HL-60/S4 treated with phorbol 12-myristate 13-acetate at 8.2 ng/mL for 4 days and 3 days (cell line): Measurements from ENCODE around the gene FGF14.
"Not testable (repeated sequence)": the region's sequence is repeated elsewhere in the genome, so short reads cannot be mapped to it uniquely, and the experiment has no call there.

Source experiments
- in situ Hi-C: fragments of 300-500 bp; cut with MboI; formaldehyde crosslinking; loops from 2 replicates; pipeline ENCODE4 v1.15.0; 2022; ENCODE audit warnings: low sequenced_read_pairs

The FGF14 gene

DNA sequence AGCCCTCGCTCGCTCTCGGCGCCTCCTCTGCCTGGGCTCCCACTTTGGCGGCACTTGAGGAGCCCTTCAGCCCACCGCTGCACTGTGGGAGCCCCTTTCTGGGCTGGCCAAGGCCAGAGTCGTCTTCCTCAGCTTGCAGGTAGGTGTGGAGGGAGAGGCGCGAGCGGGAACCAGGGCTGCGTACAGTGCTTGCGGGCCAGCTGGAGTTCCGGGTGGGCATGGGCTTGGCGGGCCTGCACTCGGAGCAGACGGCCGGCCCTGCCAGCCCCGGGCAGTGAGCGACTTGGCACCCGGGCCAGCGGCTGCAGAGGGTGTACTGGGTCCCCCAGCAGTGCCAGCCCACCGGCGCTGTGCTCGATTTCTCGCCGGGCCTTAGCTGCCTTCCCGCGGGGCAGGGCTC, 333.5 kb downstream of the FGF14 start:
- in situ Hi-C loops: not testable (repeated sequence)

DNA sequence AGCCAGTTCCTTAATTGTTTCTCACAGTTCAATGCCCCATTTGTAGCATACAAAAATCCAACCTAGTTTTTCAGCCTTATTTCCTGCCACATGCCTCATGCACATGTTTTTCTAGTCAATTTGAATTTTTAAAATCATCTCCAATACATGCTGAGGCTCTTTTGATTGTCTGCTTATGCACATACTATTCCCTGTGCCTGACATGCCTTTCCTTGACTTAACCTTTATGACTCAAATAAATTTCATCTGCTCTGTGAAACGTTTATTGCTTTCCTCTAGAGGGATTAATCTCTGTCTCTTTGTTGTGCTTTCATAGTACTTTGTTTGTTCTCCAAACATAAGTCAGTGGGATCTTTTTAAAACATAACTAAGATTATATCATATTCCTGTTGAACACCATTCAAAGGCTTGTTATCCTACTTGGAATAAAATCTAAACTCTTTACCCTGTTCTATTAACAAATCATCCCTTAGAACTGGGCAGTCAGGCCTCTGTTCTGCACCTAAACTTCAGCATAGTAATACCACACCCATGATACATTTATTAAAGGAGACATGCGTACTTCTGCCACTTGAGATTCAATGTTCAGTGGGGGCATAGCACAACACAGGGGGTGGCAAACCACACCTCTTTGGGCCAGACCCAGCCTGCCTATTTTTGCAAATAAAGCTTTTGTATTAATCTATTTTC, 346.6 kb downstream of the FGF14 start:
- in situ Hi-C loops: no loop called here

DNA sequence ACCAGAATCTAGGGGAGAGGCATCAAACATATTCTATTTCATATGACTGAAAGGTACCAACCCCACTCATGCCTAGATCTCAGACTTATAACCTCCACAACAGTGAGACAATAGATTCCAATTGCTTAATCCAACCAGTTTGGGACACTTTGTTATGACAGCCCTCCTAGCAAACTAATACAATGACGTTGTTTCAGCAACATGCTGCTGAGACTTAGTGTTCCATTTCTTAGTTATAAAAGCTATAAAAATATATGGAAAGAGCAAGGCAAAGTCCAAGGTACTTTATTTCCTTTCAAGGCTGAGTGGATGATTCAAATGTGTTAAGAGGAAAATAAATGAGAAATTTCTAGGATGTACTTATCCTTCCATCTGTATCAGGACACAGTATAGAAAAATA, 352.0 kb downstream of the FGF14 start:
- in situ Hi-C loops: no loop called here

DNA sequence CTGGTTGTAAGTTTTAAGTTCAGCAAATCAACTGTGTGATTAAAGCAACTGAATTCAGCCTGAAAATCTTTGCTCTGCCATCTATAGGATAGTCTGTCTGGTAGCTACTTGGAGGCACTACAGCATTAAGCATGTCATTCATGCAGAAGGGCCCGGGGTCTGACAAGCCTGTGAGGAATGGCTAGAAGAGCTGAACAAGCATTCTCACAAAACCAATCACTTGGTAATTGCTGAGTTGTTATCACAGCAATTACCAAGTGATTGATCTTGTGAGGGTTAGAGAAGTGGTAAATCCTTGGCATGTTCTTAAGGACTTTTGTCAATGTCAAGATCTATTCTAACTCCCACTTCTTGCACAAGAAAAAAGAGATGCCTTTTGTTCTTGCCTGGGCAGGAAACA, 356.1 kb downstream of the FGF14 start:
- in situ Hi-C loops: no loop called here

DNA sequence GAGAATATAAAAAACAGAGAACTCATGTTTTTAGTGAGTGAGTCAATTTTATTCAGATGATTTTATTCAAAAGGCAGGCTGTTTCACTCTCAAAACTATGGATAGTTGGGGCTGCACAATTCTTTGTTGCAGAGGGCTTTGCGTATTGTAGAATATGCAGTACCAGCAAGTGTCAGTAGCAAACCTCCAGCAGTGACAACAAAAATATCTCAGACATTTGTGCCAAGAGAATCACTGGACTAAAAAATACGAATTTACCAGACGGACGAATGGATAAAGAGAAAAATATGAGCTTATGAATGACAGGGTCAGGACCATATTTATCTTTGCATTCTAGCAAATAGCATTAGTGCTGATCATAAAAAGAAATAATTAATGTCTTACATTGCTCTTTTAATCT, 359.1 kb downstream of the FGF14 start:
- in situ Hi-C loops: no loop called here

DNA sequence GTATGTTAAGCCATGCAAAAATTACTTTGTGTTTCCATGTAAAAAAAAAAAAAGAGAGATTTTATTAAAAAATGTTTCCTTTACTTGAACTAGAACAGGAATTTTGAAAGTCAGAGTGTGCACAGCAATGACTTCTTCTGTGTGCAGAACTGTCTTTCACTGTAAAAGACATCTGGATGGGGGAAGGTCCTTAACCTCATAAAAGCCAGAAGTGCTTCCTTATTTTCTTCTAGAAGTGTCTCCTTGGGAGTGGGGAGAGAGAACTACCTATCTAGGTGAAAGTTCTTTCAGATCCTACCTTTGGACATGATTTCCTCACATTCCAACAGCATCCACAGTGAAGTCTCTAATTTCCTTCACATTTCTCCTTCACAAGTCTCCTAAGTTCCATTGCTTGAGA, 360.3 kb downstream of the FGF14 start:
- in situ Hi-C loops: no loop called here

DNA sequence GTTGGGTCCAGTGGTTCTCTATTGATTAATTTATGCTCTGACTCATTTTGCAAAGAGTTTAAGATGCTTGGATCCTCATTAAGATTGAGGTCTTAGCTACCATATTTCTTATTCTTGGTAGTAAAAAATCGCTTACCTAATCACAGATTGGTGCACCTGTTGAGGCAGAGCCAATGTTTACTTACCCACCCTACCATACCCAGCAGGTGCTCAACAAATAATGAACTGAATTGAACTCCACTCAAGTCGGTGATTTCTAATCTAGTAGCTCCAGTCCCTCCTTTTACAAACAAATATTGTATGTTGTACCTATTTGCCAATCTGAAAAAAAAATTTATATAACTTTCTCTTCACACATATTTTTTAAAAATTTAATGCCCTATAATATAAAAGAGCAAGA, 361.0 kb downstream of the FGF14 start:
- in situ Hi-C loops: no loop called here

DNA sequence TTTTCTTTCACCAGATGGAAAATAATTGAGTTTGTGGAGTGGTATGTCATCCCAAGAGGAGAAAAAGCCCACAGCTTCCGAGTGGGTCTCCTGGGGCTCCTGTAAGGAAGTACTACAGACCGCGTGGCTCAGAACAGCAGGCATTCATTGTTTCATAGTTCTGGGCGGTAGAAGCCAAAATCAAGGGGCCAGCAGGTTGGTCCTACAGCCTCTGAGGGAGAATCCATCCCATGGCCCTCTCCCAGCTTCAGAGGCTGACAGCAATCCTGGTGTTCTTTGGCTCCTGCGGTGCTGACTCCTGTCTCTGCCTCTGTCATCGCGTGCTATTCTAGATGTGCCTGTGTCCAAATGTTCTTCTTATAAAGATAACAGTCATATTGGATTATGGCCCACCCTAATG, 362.6 kb downstream of the FGF14 start:
- in situ Hi-C loops: no loop called here

DNA sequence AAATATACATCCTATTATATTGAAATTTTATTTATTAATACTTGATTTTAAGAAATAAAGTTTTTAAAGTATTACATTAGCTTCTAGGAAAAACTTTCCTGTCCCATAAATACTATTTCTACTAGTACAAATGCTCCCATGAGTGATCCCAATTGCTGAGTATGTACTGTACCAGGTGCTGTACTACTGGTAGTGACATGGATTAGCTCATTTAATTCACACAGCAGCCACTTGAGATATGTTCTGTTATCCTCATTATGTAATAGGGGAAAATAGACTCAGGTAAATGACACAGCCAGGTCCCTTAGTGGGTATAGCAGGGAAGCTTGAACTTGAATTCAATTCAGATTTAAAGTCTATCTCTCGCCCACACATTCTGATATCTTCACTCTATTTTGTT, 363.1 kb downstream of the FGF14 start:
- in situ Hi-C loops: no loop called here

DNA sequence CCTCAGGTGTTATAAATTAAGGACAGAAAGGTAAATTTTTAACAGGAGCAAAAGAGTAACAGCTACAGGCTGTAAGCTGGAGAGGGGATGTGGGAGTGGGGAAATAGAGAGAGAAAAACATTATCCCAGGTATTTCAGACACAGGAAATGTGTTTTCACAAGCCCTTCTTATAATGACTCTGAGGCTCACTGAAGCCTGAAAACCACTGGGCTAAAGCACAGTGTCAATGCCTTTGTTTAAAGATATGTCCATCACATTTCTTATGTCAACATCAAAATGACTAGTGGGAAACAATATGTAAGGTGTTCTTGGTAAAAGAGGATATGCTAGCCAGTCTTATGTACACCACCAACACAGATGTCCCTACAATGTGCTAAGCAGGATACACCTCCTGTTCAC, 365.9 kb downstream of the FGF14 start:
- in situ Hi-C loops: no loop called here

DNA sequence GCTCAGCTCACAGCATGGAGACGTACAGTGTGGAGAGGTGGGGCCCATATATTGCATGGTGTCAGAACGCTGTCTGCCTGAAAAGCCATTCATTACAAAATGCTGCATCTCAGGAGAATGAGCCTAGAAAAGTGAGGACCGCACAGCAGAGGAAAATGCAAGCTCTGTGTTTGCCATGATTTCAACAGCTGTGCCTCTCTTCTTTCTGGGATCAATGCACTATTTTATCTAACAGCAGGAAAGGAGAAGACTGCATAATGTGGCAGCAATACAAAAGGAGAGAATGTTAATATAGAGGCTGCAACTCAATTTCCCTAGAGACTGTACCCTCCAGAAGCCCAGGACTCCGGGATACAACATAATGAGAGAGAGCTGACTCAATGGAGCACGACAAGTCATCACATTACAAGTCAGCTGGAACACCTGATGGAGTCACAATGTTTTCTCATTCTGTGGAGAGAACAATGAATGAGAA, 368.0 kb downstream of the FGF14 start:
- in situ Hi-C loops: no loop called here

DNA sequence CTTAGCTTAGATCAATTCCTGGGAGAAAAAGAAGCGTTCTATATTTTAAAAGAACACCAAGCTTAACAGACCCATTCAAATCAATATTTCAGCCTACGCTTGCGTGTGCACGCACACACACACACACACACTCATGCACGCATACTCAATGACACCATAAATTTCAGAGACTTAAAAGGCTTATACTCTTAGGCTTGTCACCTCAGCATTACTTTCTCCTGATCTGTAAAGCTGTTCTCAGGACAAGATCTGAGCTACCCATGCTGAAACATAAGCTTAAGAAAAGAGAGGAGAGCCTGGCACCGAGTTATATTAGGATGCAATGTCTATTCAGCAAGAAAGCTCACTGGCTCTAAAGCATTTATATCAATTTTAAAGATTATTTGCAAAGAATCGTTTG, 368.5 kb downstream of the FGF14 start:
- in situ Hi-C loops: no loop called here

DNA sequence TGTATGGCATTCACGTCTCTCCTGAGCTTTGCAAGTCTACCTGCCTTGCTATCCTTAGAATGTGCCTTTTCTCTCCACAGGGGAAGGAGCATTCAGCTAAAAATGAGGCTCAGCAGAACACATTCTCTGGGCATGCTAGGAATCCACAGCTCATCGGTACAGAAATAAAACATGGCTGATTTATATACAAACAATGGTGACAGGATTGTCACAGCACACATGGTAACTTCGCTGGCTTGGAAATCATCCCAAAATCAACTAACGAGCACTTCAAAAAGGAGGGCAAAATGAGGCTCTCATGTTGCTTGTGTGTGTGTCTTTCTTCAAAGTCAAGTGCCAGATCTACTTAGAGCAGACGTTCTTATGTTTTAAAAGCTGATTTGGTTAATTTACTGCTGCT, 373.0 kb downstream of the FGF14 start:
- in situ Hi-C loops: no loop called here

DNA sequence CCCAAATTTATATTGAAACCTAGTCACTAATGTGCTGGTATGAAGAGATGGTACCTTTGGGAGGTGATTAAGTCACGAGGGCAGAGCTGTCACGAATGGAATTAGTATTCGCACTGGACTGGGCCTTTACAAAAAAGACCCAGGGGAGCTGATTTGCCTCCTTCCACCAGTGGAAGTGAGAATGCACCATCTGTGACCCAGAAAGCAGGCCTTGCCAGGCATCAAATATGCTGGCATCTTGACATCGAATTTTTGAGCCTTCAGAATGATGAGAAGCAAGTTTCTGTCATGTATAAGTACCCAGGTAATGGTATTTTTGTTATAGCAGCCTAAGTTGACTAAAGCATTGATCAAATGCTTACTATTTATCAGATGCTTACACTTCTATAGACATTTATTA, 373.6 kb downstream of the FGF14 start:
- in situ Hi-C loops: no loop called here

DNA sequence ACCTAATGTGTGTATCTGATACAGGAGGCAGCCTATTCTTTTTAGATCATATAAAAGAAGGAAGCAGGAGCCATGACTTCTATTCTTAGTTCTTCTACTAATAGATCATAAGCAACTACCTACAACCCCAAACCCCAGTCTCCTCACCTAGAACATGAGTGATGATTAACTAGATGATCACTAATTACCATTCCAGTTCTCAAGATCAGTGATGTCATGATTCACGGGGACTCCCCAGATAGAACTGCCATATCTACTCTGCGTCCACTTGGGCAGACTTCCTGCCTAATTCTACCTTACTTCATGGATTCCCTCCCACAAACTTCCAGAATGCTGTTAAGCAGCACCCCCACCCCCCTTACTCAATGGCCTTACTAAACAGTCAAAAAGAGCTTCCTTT, 380.1 kb downstream of the FGF14 start:
- in situ Hi-C loops: no loop called here

DNA sequence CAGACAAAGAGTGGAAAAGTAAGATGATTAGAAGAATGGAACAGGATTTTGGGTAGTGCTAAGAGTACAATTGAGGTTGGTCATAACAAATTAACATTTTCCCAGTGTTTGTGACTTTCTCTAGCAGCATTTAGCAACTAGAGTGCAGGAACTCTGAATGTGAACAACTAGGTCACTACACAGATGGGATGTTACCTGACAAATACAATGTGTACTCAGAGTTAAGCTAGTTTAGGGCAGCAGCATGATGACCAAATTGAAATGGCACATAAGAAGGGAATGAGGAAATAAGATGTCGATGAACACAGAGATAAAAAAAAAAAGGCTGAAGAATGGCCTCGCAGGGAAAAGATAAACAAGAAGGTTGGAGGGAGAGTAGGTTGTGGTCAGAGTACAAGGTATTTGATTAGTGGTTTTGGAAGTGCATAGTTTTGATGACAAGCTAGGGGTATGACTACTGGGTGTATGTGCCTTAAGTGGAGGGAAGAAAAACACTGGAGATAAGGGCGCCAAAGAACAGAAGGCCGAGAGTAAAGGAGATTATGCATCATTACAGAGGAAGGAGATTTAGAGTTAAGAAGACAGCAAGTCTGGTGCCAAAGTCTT, 381.1 kb downstream of the FGF14 start:
- in situ Hi-C loops: no loop called here

DNA sequence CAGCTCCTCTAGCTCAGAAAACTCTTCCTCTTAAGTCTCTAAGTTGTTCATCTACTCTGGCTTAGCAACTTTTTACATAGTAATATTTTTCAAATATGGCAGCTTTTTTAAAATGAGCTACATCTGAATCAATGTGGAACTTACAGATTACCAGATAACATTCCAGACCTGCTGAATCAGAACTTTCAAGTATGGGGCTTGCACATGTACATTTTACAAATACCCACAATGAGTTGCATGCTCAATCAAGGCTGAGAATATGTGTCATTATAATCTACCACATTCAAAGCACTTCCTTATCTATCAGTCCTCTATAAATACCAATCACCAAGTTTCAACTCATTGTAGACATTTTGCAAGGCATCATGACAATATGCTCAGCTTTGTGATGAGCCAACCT, 383.1 kb downstream of the FGF14 start:
- in situ Hi-C loops: no loop called here

DNA sequence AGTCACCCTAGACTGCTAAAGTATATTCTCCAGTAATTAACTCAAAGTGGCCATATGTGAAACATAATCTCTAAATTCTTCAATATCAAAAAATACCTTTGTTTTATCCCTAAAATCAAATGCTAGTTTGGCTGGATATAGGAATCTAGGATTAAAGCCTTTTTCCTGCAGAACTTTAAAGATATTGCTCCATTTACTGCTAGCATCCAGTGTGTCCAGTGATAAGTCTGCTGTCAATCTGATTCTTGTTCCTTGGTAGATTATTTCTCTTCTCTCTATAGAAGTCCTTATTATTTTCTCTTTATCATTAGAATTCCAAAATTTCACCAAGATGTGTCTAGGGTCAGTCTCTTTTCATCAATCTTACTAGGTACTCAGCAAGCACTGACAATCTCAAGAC, 384.6 kb downstream of the FGF14 start:
- in situ Hi-C loops: no loop called here

DNA sequence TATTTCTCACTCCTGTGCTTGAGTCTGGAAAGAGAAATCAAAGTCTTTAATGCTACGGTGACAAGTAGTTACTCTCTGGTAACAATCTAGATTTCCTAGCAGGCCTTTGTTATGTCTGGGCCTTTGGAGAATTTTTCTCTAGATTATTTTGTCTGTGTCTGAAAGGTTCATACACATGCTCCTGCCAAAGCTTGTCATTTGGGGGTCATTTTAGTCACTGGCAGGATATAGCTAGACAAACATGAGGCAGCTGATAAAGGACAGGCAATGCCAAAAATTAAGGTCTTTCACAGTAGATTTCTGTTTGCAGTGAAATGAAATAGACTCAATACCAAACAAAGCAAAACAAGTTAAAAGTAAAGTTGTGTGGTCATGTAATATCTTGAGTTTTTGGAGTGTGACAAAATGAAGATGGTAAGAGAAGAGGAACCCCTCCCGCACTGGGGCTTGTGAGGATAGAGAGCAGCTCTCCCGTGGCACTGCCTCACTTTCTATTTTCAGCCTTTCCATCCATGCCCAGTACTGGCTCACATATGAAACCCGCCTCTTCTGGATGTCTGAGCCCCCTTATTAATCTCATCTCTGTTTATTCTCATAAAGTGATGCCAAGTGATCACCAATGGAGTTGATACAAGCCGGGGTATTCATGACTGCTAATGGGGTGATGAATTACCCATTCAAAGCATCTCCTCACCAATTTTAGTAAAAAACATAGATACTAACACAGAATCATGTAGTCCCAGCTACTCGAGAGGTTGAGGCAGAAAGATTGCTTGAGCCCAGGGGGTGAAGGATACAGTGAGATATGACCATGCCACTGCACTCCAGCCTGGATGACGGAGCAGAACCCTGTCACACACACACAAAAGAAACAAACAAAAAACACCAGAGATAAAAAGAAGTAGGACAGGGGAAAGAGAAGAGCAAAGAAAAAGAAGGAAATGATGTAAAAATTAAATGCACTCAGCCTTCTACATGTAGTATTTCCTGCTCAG, 389.3 kb downstream of the FGF14 start:
- in situ Hi-C loops: no loop called here

DNA sequence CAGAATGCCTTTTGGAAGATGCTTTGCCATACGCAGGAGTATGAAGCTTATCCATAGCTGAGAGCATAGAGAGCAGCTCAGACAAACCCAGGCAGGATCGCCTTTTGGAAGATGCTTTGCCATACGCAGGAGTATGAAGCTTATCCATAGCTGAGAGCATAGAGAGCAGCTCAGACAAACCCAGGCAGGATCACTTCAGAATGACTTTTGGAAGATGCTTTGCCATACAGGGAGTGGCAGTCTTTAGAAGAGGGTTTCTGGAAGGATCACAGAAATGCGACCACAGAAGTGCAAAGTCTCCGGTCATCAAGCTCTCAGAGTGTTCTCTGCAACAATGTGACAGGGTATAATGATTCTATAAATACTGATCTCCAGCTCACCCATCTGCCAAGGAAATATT, 390.4 kb downstream of the FGF14 start:
- in situ Hi-C loops: not testable (repeated sequence)

DNA sequence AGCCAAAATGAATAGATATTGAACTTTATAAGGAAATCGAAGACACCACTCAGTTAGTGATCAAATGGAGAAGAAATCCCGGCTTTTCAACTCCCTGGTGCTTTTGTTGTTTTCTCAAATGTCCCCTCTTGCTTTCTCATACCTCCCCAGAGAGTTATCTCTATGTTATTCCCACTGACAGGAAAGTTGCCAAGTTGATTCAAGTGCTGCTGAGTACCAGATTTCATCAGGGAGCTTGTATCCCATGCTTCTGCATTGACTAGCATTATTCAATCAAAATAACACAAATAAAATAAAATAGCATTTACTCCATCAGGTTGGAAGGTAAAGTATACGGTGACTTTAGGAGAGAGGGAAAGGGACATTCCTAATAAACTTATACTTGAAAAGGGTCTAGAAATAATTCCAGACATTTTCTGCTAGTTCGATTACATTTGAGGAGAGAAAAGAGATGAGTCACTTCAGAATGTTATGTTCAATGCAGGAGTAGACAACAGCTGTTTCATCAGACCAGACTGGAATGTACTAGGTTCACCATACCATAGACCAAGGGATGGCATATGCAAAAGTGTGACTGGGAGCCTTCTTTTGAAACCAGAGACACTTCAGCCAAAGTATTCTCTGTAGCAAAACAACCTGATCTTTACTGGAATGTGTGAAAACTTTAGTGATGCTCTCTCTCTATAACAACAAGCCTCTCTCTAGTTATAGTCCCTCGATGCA, 397.8 kb downstream of the FGF14 start:
- in situ Hi-C loops: no loop called here
